IMR-90 (cell line): ENCODE results near the gene MGAT5B. TPM values are rescaled to one million over a fixed set of nuclear protein-coding genes. Genes with fewer than 3 reads are reported as not detected.

ENCODE experiments used
- ATAC-seq: fragments of 200-7000 bp; cut with Tn5 transposase; 2 replicates; pipeline ENCODE4 v1.9.1; 2020; ENCODE audit warnings: low read depth, mild to moderate bottlenecking, moderate library complexity
- BruUV-seq: library from RNA; stranded (reverse); fragments of 400-500 nt; replicated peaks from 2 replicates; lab custom pipeline; 2021; lab: Mats Ljungman, UMichigan
- CTCF ChIA-PET: fragments of 300-600 bp; formaldehyde crosslinking; extraction: SDS; loops from one replicate; lab custom pipeline; 2021; ENCODE audit warnings: antibody characterized with exemption; lab: Yijun Ruan, JAX
- POLR2A ChIA-PET: fragments of 300-600 bp; sonication (Branson Sonifier 250); formaldehyde crosslinking; loops from one replicate; lab custom pipeline; 2022; ENCODE audit warnings: antibody characterized with exemption; ENCODE audit not compliant: unreplicated experiment; lab: Charles Lee
- DNase-seq: peaks from one replicate; pipeline ENCODE4 v3.0.0; 2013
- H2AFZ ChIP-seq: replicated peaks from 2 replicates; pipeline ENCODE3; 2013; ENCODE audit warnings: low read length, mild to moderate bottlenecking; ENCODE audit not compliant: poor library complexity
- H2AK5ac ChIP-seq: 2 replicates; pipeline ENCODE4 v1.6.1; 2013; ENCODE audit warnings: low read depth, low read length, inconsistent platforms
- H2AK9ac ChIP-seq: replicated peaks from 2 replicates; pipeline ENCODE3; 2013; ENCODE audit warnings: mild to moderate bottlenecking, low read depth, low read length, moderate library complexity; ENCODE audit not compliant: poor library complexity
- H2BK120ac ChIP-seq: 2 replicates; pipeline ENCODE4 v1.6.1; 2013; ENCODE audit warnings: low read depth, low read length, inconsistent platforms
- H2BK15ac ChIP-seq: 3 replicates; pipeline ENCODE4 v1.6.1; 2013; ENCODE audit warnings: low read depth, low read length, inconsistent platforms
- H2BK20ac ChIP-seq: 2 replicates; pipeline ENCODE4 v1.6.1; 2013; ENCODE audit warnings: low read depth, mild to moderate bottlenecking, inconsistent platforms, low read length, moderate library complexity
- H2BK5ac ChIP-seq: 2 replicates; pipeline ENCODE4 v1.6.1; 2013; ENCODE audit warnings: mild to moderate bottlenecking, low read depth, low read length, inconsistent platforms; ENCODE audit not compliant: poor library complexity, severe bottlenecking
- H3K14ac ChIP-seq: replicated peaks from 2 replicates; pipeline ENCODE4 v1.6.1; 2013; ENCODE audit warnings: low read depth, low read length, inconsistent platforms
- H3K18ac ChIP-seq: 2 replicates; pipeline ENCODE4 v1.6.1; 2013; ENCODE audit warnings: low read depth, low read length, control low read depth
- H3K23ac ChIP-seq: 2 replicates; pipeline ENCODE4 v1.6.1; 2013; ENCODE audit warnings: low read depth, low read length, inconsistent platforms
- H3K27ac ChIP-seq: 2 replicates; pipeline ENCODE4 v1.5.1; 2013; ENCODE audit warnings: mild to moderate bottlenecking, control low read depth, low read length; ENCODE audit not compliant: insufficient read depth
- H3K27me3 ChIP-seq: 2 replicates; pipeline ENCODE4 v1.6.1; 2013; ENCODE audit warnings: low read length; ENCODE audit not compliant: control insufficient read depth, insufficient read depth
- H3K36me3 ChIP-seq: 2 replicates; pipeline ENCODE4 v1.6.1; 2013; ENCODE audit warnings: low read length, mixed read lengths; ENCODE audit not compliant: control insufficient read depth, insufficient read depth
- H3K4ac ChIP-seq: 2 replicates; pipeline ENCODE4 v1.6.1; 2013; ENCODE audit warnings: low read depth, low read length, inconsistent platforms
- H3K4me1 ChIP-seq: 2 replicates; pipeline ENCODE4 v1.6.1; 2013; ENCODE audit warnings: low read length, mixed read lengths; ENCODE audit not compliant: control insufficient read depth, insufficient read depth
- H3K4me2 ChIP-seq: 2 replicates; pipeline ENCODE4 v1.6.1; 2013; ENCODE audit warnings: low read depth, mild to moderate bottlenecking, control low read depth, low read length, moderate library complexity
- H3K4me3 ChIP-seq: 2 replicates; pipeline ENCODE4 v1.5.1; 2013; ENCODE audit warnings: low read depth, mild to moderate bottlenecking, control low read depth, low read length, moderate library complexity; ENCODE audit not compliant: insufficient read depth
- H3K56ac ChIP-seq: 2 replicates; pipeline ENCODE4 v1.6.1; 2013; ENCODE audit warnings: low read length, inconsistent platforms; ENCODE audit not compliant: insufficient read depth; ENCODE audit errors: extremely low read depth
- H3K79me1 ChIP-seq, 2 experiments: 2 replicates each; pipeline ENCODE4 v1.6.1; 2013; ENCODE audit warnings: low read length in 2 of 2, inconsistent platforms in 1 of 2, low read depth in 1 of 2
- H3K9ac ChIP-seq: 2 replicates; pipeline ENCODE4 v1.6.1; 2013; ENCODE audit warnings: low read depth, low read length, control low read depth
- H3K9me1 ChIP-seq: 2 replicates; pipeline ENCODE4 v1.6.1; 2013; ENCODE audit warnings: low read length, inconsistent platforms; ENCODE audit not compliant: insufficient read depth
- H3K9me3 ChIP-seq: 2 replicates; pipeline ENCODE4 v1.6.1; 2013; ENCODE audit warnings: low read length; ENCODE audit not compliant: control insufficient read depth, insufficient read depth
- H4K20me1 ChIP-seq: 2 replicates; pipeline ENCODE4 v1.6.1; 2013; ENCODE audit warnings: low read length, inconsistent platforms; ENCODE audit not compliant: insufficient read depth
- H4K5ac ChIP-seq: 2 replicates; pipeline ENCODE4 v1.6.1; 2013; ENCODE audit warnings: mild to moderate bottlenecking, low read depth, low read length, control low read depth
- H4K8ac ChIP-seq, 2 experiments: 2 replicates each; pipeline ENCODE4 v1.6.1; 2013; ENCODE audit warnings: low read depth in 2 of 2, low read length in 2 of 2, control low read depth in 1 of 2, inconsistent platforms in 1 of 2
- H4K91ac ChIP-seq: 2 replicates; pipeline ENCODE4 v1.6.1; 2013; ENCODE audit warnings: low read depth, low read length, inconsistent platforms; ENCODE audit not compliant: insufficient read depth
- BHLHE40 ChIP-seq: fragments of 150-350 bp; IDR thresholded peaks from 2 replicates; pipeline ENCODE4 v1.6.1; 2016; ENCODE audit warnings: mild to moderate bottlenecking, low read depth, low read length
- CEBPB ChIP-seq: IDR thresholded peaks from 2 replicates; pipeline ENCODE4 v1.6.1; 2012; ENCODE audit warnings: low read depth, low read length, improper control_type of control experiment
- MAFK ChIP-seq: IDR thresholded peaks from 2 replicates; pipeline ENCODE4 v1.6.1; 2012; ENCODE audit warnings: low read depth, low read length, improper control_type of control experiment
- MAZ ChIP-seq: IDR thresholded peaks from 2 replicates; pipeline ENCODE4 v1.6.1; 2012; ENCODE audit warnings: low read depth, mild to moderate bottlenecking, low read length, improper control_type of control experiment, moderate library complexity, borderline replicate concordance
- RFX5 ChIP-seq: IDR thresholded peaks from 2 replicates; pipeline ENCODE4 v1.8.0; 2012; ENCODE audit warnings: low read depth, mild to moderate bottlenecking, low read length, moderate library complexity
- WGBS, 2 experiments: methylation state at CpG; one replicate each; pipeline versions ENCODE4 v1.1.5 to v1.1.7; 2013; ENCODE audit warnings: missing lambda C conversion rate in 2 of 2; ENCODE audit not compliant: insufficient read length in 1 of 2; ENCODE audit errors: extremely low coverage in 2 of 2; 5-methylcytosine and 5-hydroxymethylcytosine counted together
- dilution Hi-C: fragments of 300-500 bp; cut with HindIII; formaldehyde crosslinking; loops from one replicate; pipeline ENCODE4 v1.14.3; 2018; ENCODE audit warnings: low sequenced_read_pairs; ENCODE audit not compliant: unreplicated experiment
- in situ Hi-C: fragments of 300-500 bp; cut with MboI; formaldehyde crosslinking; loops from 3 replicates; pipeline ENCODE4 v1.14.3; 2019; ENCODE audit warnings: low sequenced_read_pairs, inconsistent platforms, mixed read lengths
- intact Hi-C: fragments of 100-400 bp; cut with micrococcal nuclease; formaldehyde crosslinking; loops from 2 replicates; pipeline ENCODE4 v1.10.0; 2022
- polyA plus RNA-seq, 3 experiments: library from polyadenylated mRNA; depleted of rRNA; stranded (reverse); fragments of >200 nt; gene quantifications; 2 replicates each; pipeline ENCODE4 v1.2.3, GENCODE V29; 2012; ENCODE audit warnings: low replicate concordance in 1 of 3
- total RNA-seq: library from RNA; depleted of rRNA; stranded (reverse); fragments of >200 nt; gene quantifications from 2 replicates; pipeline ENCODE4 v1.2.3, GENCODE V29; 2012
- TF ChIP-seq, protein P1 (sequence below): fragments of 150-350 bp; IDR thresholded peaks from 2 replicates; pipeline ENCODE4 v1.6.1; 2017; ENCODE audit warnings: mild to moderate bottlenecking, antibody characterized with exemption, low read length, low read depth
- TF ChIP-seq, protein P2 (sequence below): conservative IDR thresholded peaks from 2 replicates; pipeline ENCODE4 v1.5.1; 2012; ENCODE audit warnings: mild to moderate bottlenecking, low read depth, low read length, improper control_type of control experiment

MGAT5B gene
- total and polyA plus RNA-seq, 2 of the 4 experiments (the other 2 are of a cell fraction), result 0.54 to 2.0 TPM

DNA sequence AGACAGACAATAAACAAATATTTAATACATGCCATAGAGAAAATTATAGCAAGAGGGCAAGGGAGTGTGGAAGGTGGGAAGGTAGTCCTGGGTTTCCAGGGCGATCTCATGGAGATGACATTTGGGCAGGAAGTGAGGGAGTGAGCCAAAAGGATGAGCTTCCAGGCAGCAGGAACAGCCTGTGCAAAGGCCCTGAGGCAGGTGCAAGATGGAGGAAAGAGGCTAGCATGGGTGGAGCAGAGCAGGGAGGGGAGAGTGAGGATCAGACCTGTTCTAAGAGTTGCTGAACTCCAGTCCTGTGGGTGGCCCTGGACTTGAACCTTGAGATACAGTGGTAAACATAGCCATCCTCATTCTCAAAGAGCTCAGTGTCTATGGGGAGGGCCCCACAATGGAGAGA, 94.7 kb downstream of the MGAT5B start:
- H2AK5ac ChIP-seq, result no peak overlapping the region
- no peak overlapping the region for H2AFZ ChIP-seq
- DNase-seq (no peak), ATAC-seq (no peak)
- H3K27me3 ChIP-seq, result peaks cover 41% of the 10 kb centered on the region
- intact Hi-C loops (no loop called here), in situ Hi-C loops (no loop called here), dilution Hi-C loops (no loop called here)
- no peak overlapping the region for H2BK20ac ChIP-seq
- H4K5ac ChIP-seq, result no peak overlapping the region
- no peak overlapping the region for H2AK9ac ChIP-seq
- H2BK15ac ChIP-seq, result no peak overlapping the region
- H3K4me3 ChIP-seq, result no peak overlapping the region
- no peaks in the 10 kb centered on the region for H3K9me3 ChIP-seq
- H3K4ac ChIP-seq, result no peak overlapping the region
- H2BK5ac ChIP-seq, result no peak overlapping the region
- no peaks in the 10 kb centered on the region for H3K4me1 ChIP-seq
- TF ChIP-seq BHLHE40 (no peak), RFX5 (no peak), MAZ (no peak), CEBPB (no peak), MAFK (no peak)
- TF ChIP-seq, protein P1, sequence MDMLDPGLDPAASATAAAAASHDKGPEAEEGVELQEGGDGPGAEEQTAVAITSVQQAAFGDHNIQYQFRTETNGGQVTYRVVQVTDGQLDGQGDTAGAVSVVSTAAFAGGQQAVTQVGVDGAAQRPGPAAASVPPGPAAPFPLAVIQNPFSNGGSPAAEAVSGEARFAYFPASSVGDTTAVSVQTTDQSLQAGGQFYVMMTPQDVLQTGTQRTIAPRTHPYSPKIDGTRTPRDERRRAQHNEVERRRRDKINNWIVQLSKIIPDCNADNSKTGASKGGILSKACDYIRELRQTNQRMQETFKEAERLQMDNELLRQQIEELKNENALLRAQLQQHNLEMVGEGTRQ, result no peak
- TF ChIP-seq, protein P2, sequence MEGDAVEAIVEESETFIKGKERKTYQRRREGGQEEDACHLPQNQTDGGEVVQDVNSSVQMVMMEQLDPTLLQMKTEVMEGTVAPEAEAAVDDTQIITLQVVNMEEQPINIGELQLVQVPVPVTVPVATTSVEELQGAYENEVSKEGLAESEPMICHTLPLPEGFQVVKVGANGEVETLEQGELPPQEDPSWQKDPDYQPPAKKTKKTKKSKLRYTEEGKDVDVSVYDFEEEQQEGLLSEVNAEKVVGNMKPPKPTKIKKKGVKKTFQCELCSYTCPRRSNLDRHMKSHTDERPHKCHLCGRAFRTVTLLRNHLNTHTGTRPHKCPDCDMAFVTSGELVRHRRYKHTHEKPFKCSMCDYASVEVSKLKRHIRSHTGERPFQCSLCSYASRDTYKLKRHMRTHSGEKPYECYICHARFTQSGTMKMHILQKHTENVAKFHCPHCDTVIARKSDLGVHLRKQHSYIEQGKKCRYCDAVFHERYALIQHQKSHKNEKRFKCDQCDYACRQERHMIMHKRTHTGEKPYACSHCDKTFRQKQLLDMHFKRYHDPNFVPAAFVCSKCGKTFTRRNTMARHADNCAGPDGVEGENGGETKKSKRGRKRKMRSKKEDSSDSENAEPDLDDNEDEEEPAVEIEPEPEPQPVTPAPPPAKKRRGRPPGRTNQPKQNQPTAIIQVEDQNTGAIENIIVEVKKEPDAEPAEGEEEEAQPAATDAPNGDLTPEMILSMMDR, result no peak
- no peak overlapping the region for H3K4me2 ChIP-seq
- H3K56ac ChIP-seq, result no peak overlapping the region
- H3K18ac ChIP-seq, result no peak overlapping the region
- H3K79me1 ChIP-seq, result no peaks in the 10 kb centered on the region
- POLR2A ChIA-PET, result no interaction called here
- no peak overlapping the region for H3K27ac ChIP-seq
- no peaks in the 10 kb centered on the region for H3K9me1 ChIP-seq
- WGBS, 2 experiments, result 83% methylated on average over 1 of the region's 1 CpG; no CpG with 5 or more reads in 1 of the 2 experiments
- no TSS peak for BruUV-seq
- no peak overlapping the region for H2BK120ac ChIP-seq
- H4K20me1 ChIP-seq, result no peaks in the 10 kb centered on the region
- H3K23ac ChIP-seq, result no peak overlapping the region
- H3K9ac ChIP-seq, result no peak overlapping the region
- no peak overlapping the region for H4K91ac ChIP-seq
- CTCF ChIA-PET, result no interaction called here
- H4K8ac ChIP-seq, result no peak overlapping the region
- H3K14ac ChIP-seq, result no peak overlapping the region
- H3K36me3 ChIP-seq, result no peaks in the 10 kb centered on the region
